ENCODE measurements around the gene PRKCA. TPM values are rescaled to one million over a fixed set of nuclear protein-coding genes. Genes with fewer than 3 reads are reported as not detected.

Gene PRKCA
- polyA plus RNA-seq, 2 of the 4 experiments (the other 2 are of a cell fraction), result 28.8 to 65.0 TPM

GRCh38 chr17:66474806-66475497 is 172.5 kb downstream of the PRKCA start:
- H3K4me3 ChIP-seq, result no peak overlapping the region
- CTCF ChIA-PET, result interaction anchor here (0.7 to 6.2 kb wide), 8 partner anchors 11 to 275 kb away, joined by 3 to 45 read pairs (median 3); no protein-coding TSS in a partner anchor
- H3K27ac ChIP-seq, result peak overlapping the region in 1 of 2 experiments; percentile 5; a peak in 1 of 6 replicates
- TF ChIP-seq CTCF (IDR thresholded peaks at IDR 0.05) (no peak), ELK1 (IDR thresholded peaks at IDR 0.05; ENCODE audit: low read depth, low read length) (no peak), RCOR1 (IDR thresholded peaks at IDR 0.05; ENCODE audit: low read depth, low read length) (no peak), MYC (IDR thresholded peaks at IDR 0.05; ENCODE audit: borderline replicate concordance, low read length) (no peak), ZSCAN20 (CRISPR knock-in tag; IDR thresholded peaks at IDR 0.05) (no peak), GATA3 (IDR thresholded peaks at IDR 0.05; ENCODE audit: borderline replicate concordance) (no peak), EHMT2 (IDR thresholded peaks at IDR 0.05; ENCODE audit: low read depth) (no peak), HMGXB4 (CRISPR knock-in tag; IDR thresholded peaks at IDR 0.05; ENCODE audit: borderline replicate concordance) (no peak), FOSB (CRISPR knock-in tag; IDR thresholded peaks at IDR 0.05) (no peak)
- H3K4me1 ChIP-seq, result peaks cover 43% of the 10 kb centered on the region
- FAIRE-seq (peak; percentile 54), ATAC-seq (no peak), DNase-seq (ENCODE audit: low read depth in 1 of 2, low spot score in 1 of 2) (no peak)
- POLR2A ChIA-PET, result interaction anchor here (0.7 kb wide), 1 partner anchor 15 kb away, joined by 3 read pairs; no protein-coding TSS in a partner anchor
- peak overlapping the region; percentile 2; the same call in 1 of the 3 replicates for H3K4me2 ChIP-seq
- no peaks in the 10 kb centered on the region for H3K9me3 ChIP-seq
- WGBS (ENCODE audit: missing lambda C conversion rate), result 95% methylated on average over 8 of the region's 8 CpGs

GRCh38 chr17:66476014-66476413 is 173.6 kb downstream of the PRKCA start:
- no peak; a peak in 1 of 6 replicates for ATAC-seq
- no peak for TF ChIP-seq CTCF (IDR thresholded peaks at IDR 0.05)
- no peak for TF ChIP-seq ZNF302 (CRISPR knock-in tag; IDR thresholded peaks at IDR 0.05)
- TF ChIP-seq CBX8 (IDR thresholded peaks at IDR 0.05), result no peak
- no peak for TF ChIP-seq MAFK (IDR thresholded peaks at IDR 0.05; ENCODE audit: partially characterized antibody)
- TF ChIP-seq PBX3 (IDR thresholded peaks at IDR 0.05), result no peak
- no peak for TF ChIP-seq SREBF2 (IDR thresholded peaks at IDR 0.05)
- TF ChIP-seq GATA3 (IDR thresholded peaks at IDR 0.05; ENCODE audit: borderline replicate concordance), result no peak
- no peak for TF ChIP-seq HOXA7 (CRISPR knock-in tag; IDR thresholded peaks at IDR 0.05)
- TF ChIP-seq HES2 (IDR thresholded peaks at IDR 0.05), result no peak
- TF ChIP-seq BCL3 (IDR thresholded peaks at IDR 0.05), result no peak
- TF ChIP-seq RARB (CRISPR knock-in tag; IDR thresholded peaks at IDR 0.05), result no peak
- no peak for TF ChIP-seq CHD4 (IDR thresholded peaks at IDR 0.05; ENCODE audit: borderline replicate concordance)
- ChIA-PET POLR2A (no interaction called here), CTCF (interaction anchor here (1.2 to 6.2 kb wide), 3 partner anchors 10 to 198 kb away, joined by 3 to 45 read pairs (median 3); no protein-coding TSS in a partner anchor)
- 81% methylated on average over 6 of the region's 6 CpGs for WGBS (ENCODE audit: missing lambda C conversion rate)
- peaks cover 36% of the 10 kb centered on the region for H3K4me1 ChIP-seq
- peak overlapping the region in 1 of 2 experiments; percentile 17; a peak in 3 of 6 replicates for H3K27ac ChIP-seq
- H3K4me2 ChIP-seq, result no peak overlapping the region
- no peaks in the 10 kb centered on the region for H3K9me3 ChIP-seq
- H3K4me3 ChIP-seq, result no peak overlapping the region
- no peak for DNase-seq (ENCODE audit: low read depth in 1 of 2, low spot score in 1 of 2)
- no peak for FAIRE-seq
